ENCODE data around the gene LYSMD3.

Gene LYSMD3

DNA sequence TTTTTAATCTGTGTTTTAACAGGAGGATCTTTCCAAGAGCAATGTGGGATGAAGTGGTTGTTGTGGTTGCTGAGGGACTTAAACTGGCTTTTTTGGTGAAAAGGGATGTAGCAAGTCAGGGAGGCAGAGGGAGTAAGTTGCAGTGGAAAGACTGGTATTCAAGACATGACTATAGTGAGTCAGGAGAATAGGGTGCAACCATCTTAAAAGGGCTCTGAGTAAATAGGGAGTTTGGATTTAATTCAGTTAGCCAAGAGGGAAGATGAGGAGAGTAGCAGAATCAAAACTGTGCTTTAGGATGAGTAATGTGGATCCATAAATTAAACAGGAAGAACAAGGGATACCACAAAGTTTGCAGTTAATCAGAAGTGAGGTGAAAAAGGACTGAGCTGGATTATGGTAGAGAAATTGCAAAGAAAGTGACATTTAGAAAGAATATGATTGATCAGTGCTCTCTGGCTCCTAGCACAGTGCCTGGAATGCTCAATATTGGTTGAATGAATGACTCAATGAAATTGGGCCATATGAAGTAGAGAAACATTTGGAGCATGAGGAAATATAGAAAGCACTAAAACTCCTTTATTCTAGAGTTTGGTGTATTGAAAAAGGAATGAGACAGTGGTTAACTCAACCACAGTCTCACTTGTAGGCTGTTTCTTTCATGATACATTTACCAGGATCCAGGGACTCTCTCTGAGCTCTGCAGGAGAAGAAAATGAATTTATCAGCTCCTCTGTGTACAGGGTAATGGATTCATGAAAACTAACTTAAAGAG is 49.6 kb downstream of the LYSMD3 start:
- H3K27ac Mint-ChIP-seq = peak overlapping the region; percentile 65
- no peak for DNase-seq
- TF ChIP-seq, protein P1, sequence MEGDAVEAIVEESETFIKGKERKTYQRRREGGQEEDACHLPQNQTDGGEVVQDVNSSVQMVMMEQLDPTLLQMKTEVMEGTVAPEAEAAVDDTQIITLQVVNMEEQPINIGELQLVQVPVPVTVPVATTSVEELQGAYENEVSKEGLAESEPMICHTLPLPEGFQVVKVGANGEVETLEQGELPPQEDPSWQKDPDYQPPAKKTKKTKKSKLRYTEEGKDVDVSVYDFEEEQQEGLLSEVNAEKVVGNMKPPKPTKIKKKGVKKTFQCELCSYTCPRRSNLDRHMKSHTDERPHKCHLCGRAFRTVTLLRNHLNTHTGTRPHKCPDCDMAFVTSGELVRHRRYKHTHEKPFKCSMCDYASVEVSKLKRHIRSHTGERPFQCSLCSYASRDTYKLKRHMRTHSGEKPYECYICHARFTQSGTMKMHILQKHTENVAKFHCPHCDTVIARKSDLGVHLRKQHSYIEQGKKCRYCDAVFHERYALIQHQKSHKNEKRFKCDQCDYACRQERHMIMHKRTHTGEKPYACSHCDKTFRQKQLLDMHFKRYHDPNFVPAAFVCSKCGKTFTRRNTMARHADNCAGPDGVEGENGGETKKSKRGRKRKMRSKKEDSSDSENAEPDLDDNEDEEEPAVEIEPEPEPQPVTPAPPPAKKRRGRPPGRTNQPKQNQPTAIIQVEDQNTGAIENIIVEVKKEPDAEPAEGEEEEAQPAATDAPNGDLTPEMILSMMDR (IDR thresholded peaks at IDR 0.05) = no peak
- H3K4me1 Mint-ChIP-seq = peaks cover 19% of the 10 kb centered on the region
- peaks cover 4% of the 10 kb centered on the region for H3K27me3 Mint-ChIP-seq (ENCODE audit: low read depth, poor library complexity)
- H3K36me3 Mint-ChIP-seq (ENCODE audit: low read depth) = peaks cover 4% of the 10 kb centered on the region
- H3K9me3 Mint-ChIP-seq = no peaks in the 10 kb centered on the region
- no peak overlapping the region for H3K4me3 Mint-ChIP-seq

DNA sequence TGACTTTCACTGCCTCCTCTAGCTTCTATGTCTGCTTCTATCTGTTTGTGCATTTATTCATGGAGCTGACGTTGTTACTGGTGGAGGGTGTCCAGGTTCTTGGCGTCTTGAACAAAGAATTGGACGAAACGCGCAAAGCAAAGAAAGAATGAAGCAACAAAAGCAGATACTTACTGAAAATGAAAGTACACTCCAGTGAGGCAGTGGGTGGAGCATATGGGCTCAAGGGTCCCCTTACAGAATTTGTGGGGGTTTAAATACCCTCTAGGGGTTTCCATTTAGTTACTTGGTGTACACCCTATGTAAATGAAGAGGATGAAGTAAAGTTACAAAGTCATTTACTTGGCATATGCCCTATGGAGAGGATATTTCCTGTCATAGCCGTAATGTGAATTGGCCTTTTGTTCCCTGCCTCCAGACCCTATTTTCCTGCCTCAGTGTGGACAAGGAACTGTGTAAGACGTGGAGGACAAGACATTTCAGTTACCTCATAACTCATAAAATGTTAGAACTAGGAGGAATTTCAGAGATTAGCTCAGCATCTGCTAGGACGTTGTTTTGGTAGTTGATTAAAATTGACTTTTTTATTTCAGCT is 51.7 kb downstream of the LYSMD3 start:
- TF ChIP-seq, protein P1 (IDR thresholded peaks at IDR 0.05) = no peak
- peaks cover 29% of the 10 kb centered on the region for H3K4me1 Mint-ChIP-seq
- no peak for DNase-seq
- no peaks in the 10 kb centered on the region for H3K9me3 Mint-ChIP-seq
- peaks cover 4% of the 10 kb centered on the region for H3K27me3 Mint-ChIP-seq (ENCODE audit: low read depth, poor library complexity)
- H3K4me3 Mint-ChIP-seq = no peak overlapping the region
- no peak overlapping the region for H3K27ac Mint-ChIP-seq
- no peaks in the 10 kb centered on the region for H3K36me3 Mint-ChIP-seq (ENCODE audit: low read depth)

DNA sequence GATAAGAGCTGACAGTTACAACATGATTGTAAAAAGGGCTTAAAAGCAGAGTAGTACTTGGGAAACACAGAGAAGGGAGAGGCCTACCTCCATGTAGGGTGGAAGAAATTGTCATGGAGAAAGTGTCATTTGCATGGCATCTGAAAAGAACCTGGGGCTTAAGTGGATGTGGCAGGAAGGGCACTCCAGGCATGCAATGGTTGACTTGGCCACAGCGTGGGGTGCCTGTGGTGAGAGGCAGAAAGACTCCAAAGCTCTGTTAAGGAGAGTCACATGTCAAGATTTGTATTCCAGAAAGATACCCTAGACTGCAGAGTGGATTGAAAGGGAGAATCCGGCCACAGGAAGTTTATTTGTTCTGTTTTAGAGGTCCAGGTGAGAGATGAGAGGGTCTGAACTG is 52.3 kb downstream of the LYSMD3 start:
- no peak overlapping the region for H3K4me3 Mint-ChIP-seq
- no peak overlapping the region for H3K27ac Mint-ChIP-seq
- TF ChIP-seq, protein P1 (IDR thresholded peaks at IDR 0.05) = no peak
- DNase-seq = peak; percentile 8
- H3K27me3 Mint-ChIP-seq (ENCODE audit: low read depth, poor library complexity) = peaks cover 4% of the 10 kb centered on the region
- no peaks in the 10 kb centered on the region for H3K36me3 Mint-ChIP-seq (ENCODE audit: low read depth)
- H3K9me3 Mint-ChIP-seq = no peaks in the 10 kb centered on the region
- peaks cover 33% of the 10 kb centered on the region for H3K4me1 Mint-ChIP-seq

DNA sequence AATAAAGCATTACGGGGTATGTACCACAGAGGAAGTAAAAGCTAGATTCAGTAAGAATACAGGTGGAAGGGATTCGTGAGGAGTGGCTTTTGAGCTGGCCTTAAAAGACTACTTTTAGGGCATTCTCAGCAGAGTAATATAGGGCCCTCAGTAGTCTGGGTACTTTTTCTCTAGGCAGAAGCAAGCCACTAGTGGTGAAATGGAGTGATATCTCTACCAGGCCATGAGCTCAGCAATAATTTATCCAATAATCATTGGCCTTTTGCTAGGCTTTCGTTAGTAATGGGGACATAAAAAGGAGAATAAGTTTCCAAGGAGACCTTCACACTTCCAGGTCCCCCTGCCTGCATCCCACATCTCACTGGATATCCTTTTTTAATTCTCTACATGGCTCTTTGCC is 53.0 kb downstream of the LYSMD3 start:
- Mint-ChIP-seq H3K27me3 (ENCODE audit: low read depth, poor library complexity) (peaks cover 4% of the 10 kb centered on the region), H3K36me3 (ENCODE audit: low read depth) (peaks cover under 1% of the 10 kb centered on the region), H3K4me3 (peak overlapping the region; percentile 96), H3K9me3 (no peaks in the 10 kb centered on the region), H3K27ac (no peak overlapping the region), H3K4me1 (peaks cover 33% of the 10 kb centered on the region)
- no peak for DNase-seq
- TF ChIP-seq, protein P1 (IDR thresholded peaks at IDR 0.05) = no peak

DNA sequence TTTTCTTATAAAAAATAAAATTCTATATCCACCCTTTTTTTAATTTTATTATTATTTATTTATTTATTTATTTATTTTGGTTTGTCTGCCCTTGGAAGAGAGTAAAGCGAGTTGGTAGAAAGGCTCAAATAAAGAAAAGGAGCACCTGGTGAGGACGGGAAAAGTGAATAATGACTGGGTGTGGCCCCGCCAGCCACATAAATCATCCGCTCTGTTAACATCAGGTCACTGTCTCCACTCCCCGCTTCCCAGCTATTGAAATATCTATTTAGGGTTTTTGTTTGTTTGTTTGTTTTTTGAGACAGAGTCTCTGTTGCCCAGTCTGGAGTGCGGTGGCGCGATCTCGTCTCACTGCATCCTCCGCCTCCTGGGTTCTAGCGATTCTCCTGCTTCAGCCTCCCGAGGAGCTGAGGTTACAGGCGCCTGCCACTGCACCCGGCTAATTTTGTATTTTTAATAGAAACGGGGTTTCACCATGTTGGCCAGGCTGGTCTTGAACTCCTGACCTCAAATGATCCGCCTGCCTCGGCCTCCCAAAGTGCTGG is 53.9 kb downstream of the LYSMD3 start:
- peaks cover 33% of the 10 kb centered on the region for H3K4me1 Mint-ChIP-seq
- H3K4me3 Mint-ChIP-seq = peak overlapping the region; percentile 96
- H3K27ac Mint-ChIP-seq = no peak overlapping the region
- H3K36me3 Mint-ChIP-seq (ENCODE audit: low read depth) = peaks cover 10% of the 10 kb centered on the region
- H3K9me3 Mint-ChIP-seq = peaks cover 3% of the 10 kb centered on the region
- peaks cover 4% of the 10 kb centered on the region for H3K27me3 Mint-ChIP-seq (ENCODE audit: low read depth, poor library complexity)
- TF ChIP-seq, protein P1 (IDR thresholded peaks at IDR 0.05) = no peak
- peak; percentile 15 for DNase-seq
